ENCODE results near the gene TJP3.

TJP3 gene

GRCh38 chr19:3774621-3775373 lies 66.6 kb downstream of the TJP3 start:
- Histone ChIP-seq H3K27me3 (no peaks in the 10 kb centered on the region), H3K4me3 (no peak overlapping the region), H3K9ac (no peak overlapping the region), H3K4me2 (no peak overlapping the region), H3K36me3 (peaks cover 0 to 6% (median 3%) of the 10 kb centered on the region in 11 experiments; a peak in 8 of 22 replicates), H3K9me3 (replicated peaks in 1 of 11) (peaks cover 0 to 25% (median 6%) of the 10 kb centered on the region in 11 experiments; a peak in 7 of 22 replicates), H4K20me1 (peaks cover 0 to 9% (median 0%) of the 10 kb centered on the region in 11 experiments; a peak in 1 of 22 replicates), H3K27ac (no peak overlapping the region), H3K4me1 (no peaks in the 10 kb centered on the region)
- no peak for TF ChIP-seq Cebpa-rat (IDR thresholded peaks at IDR 0.05)

DNA sequence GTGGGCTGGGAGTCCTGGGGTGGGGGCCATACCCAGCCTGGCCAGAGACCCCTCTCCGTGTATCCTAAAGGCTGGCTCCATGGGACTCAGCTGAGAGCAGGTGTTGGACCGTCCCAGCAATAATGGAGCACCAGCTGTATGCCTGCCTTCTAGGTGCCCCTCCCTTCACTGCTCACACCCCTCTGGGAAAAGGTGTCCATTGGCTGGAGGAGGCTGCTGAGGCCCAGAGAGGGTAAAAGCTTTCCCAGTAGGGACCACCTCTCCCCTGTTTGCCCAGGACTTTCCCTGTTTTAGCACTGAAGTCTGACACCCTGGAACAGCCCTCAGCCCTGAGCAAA lies 67.2 kb downstream of the TJP3 start:
- peaks cover 0 to 30% (median 6%) of the 10 kb centered on the region in 11 experiments; a peak in 7 of 22 replicates for H3K9me3 ChIP-seq (replicated peaks in 1 of 11)
- H3K9ac ChIP-seq: no peak overlapping the region
- TF ChIP-seq Cebpa-rat (IDR thresholded peaks at IDR 0.05): no peak

GRCh38 chr19:3775831-3776230 lies 67.6 kb downstream of the TJP3 start:
- Histone ChIP-seq H3K9me3 (replicated peaks in 1 of 11) (peaks cover 3 to 33% (median 9%) of the 10 kb centered on the region in 11 experiments), H3K4me1 (no peaks in the 10 kb centered on the region), H3K27ac (no peak overlapping the region), H3K9ac (no peak overlapping the region), H3K27me3 (no peaks in the 10 kb centered on the region), H3K36me3 (no peaks in the 10 kb centered on the region), H3K4me2 (no peak overlapping the region), H4K20me1 (no peaks in the 10 kb centered on the region), H3K4me3 (no peak overlapping the region)
- TF ChIP-seq Cebpa-rat (IDR thresholded peaks at IDR 0.05): no peak

More for the DNA sequence above, 67.2 kb downstream of the TJP3 start:
- peaks cover 0 to 4% (median 0%) of the 10 kb centered on the region in 11 experiments; a peak in 1 of 22 replicates for H4K20me1 ChIP-seq
- no peak overlapping the region for H3K4me2 ChIP-seq
- H3K4me1 ChIP-seq: no peaks in the 10 kb centered on the region
- H3K27ac ChIP-seq: no peak overlapping the region
- no peak overlapping the region for H3K4me3 ChIP-seq
- peaks cover 0 to 2% (median 0%) of the 10 kb centered on the region in 11 experiments; a peak in 3 of 22 replicates for H3K36me3 ChIP-seq
- H3K27me3 ChIP-seq: no peaks in the 10 kb centered on the region

- Histone ChIP-seq H3K4me2 (no peak overlapping the region), H3K27ac (no peak overlapping the region), H3K9ac (no peak overlapping the region), H3K9me3 (replicated peaks in 1 of 11) (peaks cover 11 to 41% (median 17%) of the 10 kb centered on the region in 11 experiments), H4K20me1 (no peaks in the 10 kb centered on the region), H3K4me3 (no peak overlapping the region), H3K4me1 (no peaks in the 10 kb centered on the region), H3K36me3 (no peaks in the 10 kb centered on the region), H3K27me3 (no peaks in the 10 kb centered on the region)
- TF ChIP-seq Cebpa-rat (IDR thresholded peaks at IDR 0.05): no peak
Observed at GRCh38 chr19:3776479-3777040, 68.4 kb downstream of the TJP3 start.

DNA sequence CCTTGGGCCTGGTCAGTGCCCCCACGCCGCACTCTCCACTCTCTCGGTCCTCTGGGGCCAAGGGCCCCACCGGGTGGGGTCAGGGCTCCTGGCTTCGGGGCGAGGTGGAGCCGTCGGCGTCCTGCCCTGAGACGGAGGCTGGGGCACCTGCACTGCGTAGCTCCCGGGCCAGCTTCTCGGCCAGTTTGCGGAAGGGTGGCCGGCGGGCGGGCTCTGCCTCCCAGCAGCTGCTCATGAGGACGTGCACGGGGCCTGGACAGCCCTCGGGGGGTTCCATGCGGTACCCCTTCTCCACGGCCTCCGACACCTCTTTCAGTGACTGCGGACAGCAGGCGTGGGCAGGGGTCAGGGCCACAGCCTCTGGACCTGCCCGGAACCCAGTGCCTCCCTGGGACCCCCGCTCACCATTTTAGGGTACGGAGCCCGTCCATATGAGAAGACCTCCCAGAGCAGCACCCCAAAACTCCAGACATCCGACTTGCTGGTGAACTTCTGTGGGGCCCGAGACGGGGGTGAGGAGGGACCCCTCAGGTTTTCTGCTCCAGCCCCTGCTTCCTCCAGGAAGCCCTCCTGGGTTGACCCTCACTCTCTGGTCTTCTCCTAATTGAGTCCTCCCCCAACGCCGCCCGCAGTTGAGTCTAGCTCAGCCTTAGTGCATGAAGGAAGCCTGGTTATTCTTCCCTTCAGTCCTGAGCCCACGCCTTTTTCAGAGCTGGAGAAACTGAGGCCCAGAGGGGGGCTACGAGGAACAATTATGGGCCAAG lies 70.1 kb downstream of the TJP3 start:
- TF ChIP-seq Cebpa-rat (IDR thresholded peaks at IDR 0.05): no peak
- H3K4me1 ChIP-seq: no peaks in the 10 kb centered on the region

GRCh38 chr19:3778899-3779723 lies 70.9 kb downstream of the TJP3 start:
- Histone ChIP-seq H3K9ac (no peak overlapping the region), H3K4me1 (peaks cover 0 to 1% (median 0%) of the 10 kb centered on the region in 10 experiments; a peak in 1 of 20 replicates), H3K4me3 (no peak overlapping the region), H3K36me3 (no peaks in the 10 kb centered on the region), H3K27ac (no peak overlapping the region), H3K4me2 (no peak overlapping the region), H4K20me1 (no peaks in the 10 kb centered on the region), H3K9me3 (replicated peaks in 1 of 11) (peaks cover 23 to 55% (median 31%) of the 10 kb centered on the region in 11 experiments), H3K27me3 (peaks cover 0 to 13% (median 7%) of the 10 kb centered on the region in 11 experiments; a peak in 19 of 22 replicates)
- no peak for TF ChIP-seq Cebpa-rat (IDR thresholded peaks at IDR 0.05)

More for the DNA sequence above, 70.1 kb downstream of the TJP3 start:
- peaks cover 0 to 5% (median 0%) of the 10 kb centered on the region in 11 experiments; a peak in 3 of 22 replicates for H3K27me3 ChIP-seq
- no peak overlapping the region for H3K27ac ChIP-seq
- no peak overlapping the region for H3K4me3 ChIP-seq
- H4K20me1 ChIP-seq: no peaks in the 10 kb centered on the region
- no peaks in the 10 kb centered on the region for H3K36me3 ChIP-seq
- no peak overlapping the region for H3K4me2 ChIP-seq
- peaks cover 23 to 55% (median 30%) of the 10 kb centered on the region in 11 experiments for H3K9me3 ChIP-seq (replicated peaks in 1 of 11)
- no peak overlapping the region for H3K9ac ChIP-seq

DNA sequence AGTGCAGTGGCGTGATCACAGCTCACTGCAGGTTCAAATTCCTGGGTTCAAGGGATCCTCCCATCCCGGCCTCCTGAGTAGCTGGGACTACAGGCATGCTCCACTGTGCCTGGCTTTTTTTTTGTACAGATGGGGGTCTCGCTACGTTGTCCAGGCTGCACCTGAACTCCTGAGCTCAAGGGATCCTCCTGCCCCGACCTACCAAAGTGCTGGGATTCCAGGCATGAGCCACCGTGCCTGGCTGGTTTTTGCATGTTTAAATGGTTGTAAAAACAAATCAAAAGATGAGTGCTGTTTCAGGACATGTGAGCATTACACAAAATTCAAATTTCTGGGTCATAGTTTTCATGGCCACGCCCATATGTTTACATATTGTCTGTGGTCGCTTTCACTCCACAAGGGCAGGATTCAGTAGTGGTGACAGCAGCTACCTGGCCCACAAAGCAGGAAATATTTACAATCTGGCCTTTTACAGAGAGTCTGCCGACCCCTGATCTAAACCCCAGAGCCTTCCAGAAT lies 72.7 kb downstream of the TJP3 start:
- no peak for TF ChIP-seq Cebpa-rat (IDR thresholded peaks at IDR 0.05)
- H3K4me2 ChIP-seq: no peak overlapping the region
- H3K9ac ChIP-seq: no peak overlapping the region
- no peaks in the 10 kb centered on the region for H3K36me3 ChIP-seq
- no peak overlapping the region for H3K4me3 ChIP-seq
- H3K27me3 ChIP-seq: peaks cover 6 to 31% (median 24%) of the 10 kb centered on the region in 11 experiments
- H3K27ac ChIP-seq: no peak overlapping the region
- H4K20me1 ChIP-seq: no peaks in the 10 kb centered on the region
- peaks cover 23 to 55% (median 31%) of the 10 kb centered on the region in 11 experiments for H3K9me3 ChIP-seq (replicated peaks in 1 of 11)
- peaks cover 0 to 18% (median 14%) of the 10 kb centered on the region in 10 experiments; a peak in 17 of 20 replicates for H3K4me1 ChIP-seq

DNA sequence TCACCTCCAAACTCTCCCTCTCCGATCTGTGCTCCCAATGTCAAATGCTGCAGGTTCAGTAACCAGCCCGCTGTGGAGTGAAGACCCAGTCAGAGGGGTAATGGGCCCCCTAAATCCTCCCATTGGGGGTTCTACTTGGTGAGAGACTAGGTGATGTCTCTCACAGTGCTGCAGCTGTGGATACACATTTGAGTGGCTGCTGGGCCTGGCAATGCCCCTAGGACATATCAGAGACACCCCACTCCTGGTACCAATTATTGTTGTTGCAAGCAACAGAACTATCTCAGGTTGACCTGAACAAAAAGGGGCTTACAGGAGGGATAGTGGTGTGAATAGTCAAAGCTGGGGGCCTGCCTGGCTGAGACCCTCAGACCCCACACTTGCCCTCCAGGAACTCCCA lies 73.4 kb downstream of the TJP3 start:
- peaks cover 0 to 21% (median 14%) of the 10 kb centered on the region in 10 experiments; a peak in 17 of 20 replicates for H3K4me1 ChIP-seq
- H3K36me3 ChIP-seq: no peaks in the 10 kb centered on the region
- no peak overlapping the region for H3K4me3 ChIP-seq
- no peaks in the 10 kb centered on the region for H4K20me1 ChIP-seq
- H3K9ac ChIP-seq: no peak overlapping the region
- H3K4me2 ChIP-seq: no peak overlapping the region
- TF ChIP-seq Cebpa-rat (IDR thresholded peaks at IDR 0.05): no peak
- peaks cover 12 to 38% (median 31%) of the 10 kb centered on the region in 11 experiments for H3K27me3 ChIP-seq
- H3K27ac ChIP-seq: no peak overlapping the region
- H3K9me3 ChIP-seq (replicated peaks in 1 of 11): peaks cover 23 to 55% (median 31%) of the 10 kb centered on the region in 11 experiments
